UCSD-AML1 (cell line): ENCODE data around the gene ARID1B.

Experiments used
- DNase-seq: peaks from one replicate; lab custom pipeline; 2025; ENCODE audit not compliant: unreplicated experiment; lab: John Stamatoyannopoulos, UW

ARID1B gene

DNA sequence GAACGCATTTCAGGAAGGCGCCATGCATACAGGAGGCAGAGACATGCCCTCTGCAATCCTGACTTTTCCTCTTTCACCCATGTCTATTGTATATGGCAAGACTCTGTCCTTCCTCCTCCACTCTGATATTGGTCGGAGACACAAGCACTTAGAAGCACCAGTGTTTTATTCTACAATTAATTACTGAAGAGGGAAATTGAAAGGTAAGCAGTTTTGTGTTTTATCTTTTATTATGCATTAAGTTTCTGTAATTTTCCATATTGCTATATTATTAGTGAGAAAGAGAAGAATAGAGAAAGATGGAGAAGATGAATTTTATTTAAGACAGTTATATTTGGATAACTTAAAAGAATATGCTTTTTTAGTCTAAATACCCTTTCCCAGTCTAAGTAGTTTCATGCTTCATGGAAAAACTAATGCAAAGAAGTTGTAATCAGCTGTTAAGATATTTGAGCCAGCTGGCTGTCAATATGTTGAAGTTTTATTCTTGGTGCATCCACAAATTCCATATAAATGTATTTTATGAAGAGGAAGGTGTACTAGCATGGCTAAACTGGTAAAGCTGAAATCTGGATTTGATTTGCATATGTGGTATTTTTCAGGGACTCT, 13.6 kb downstream of the ARID1B start:
- no peak for DNase-seq

- DNase-seq: no peak
Observed at GRCh38 chr6:156791320-156791850, 14.2 kb downstream of the ARID1B start.

GRCh38 chr6:156793200-156793599, 16.0 kb downstream of the ARID1B start:
- DNase-seq: no peak

DNA sequence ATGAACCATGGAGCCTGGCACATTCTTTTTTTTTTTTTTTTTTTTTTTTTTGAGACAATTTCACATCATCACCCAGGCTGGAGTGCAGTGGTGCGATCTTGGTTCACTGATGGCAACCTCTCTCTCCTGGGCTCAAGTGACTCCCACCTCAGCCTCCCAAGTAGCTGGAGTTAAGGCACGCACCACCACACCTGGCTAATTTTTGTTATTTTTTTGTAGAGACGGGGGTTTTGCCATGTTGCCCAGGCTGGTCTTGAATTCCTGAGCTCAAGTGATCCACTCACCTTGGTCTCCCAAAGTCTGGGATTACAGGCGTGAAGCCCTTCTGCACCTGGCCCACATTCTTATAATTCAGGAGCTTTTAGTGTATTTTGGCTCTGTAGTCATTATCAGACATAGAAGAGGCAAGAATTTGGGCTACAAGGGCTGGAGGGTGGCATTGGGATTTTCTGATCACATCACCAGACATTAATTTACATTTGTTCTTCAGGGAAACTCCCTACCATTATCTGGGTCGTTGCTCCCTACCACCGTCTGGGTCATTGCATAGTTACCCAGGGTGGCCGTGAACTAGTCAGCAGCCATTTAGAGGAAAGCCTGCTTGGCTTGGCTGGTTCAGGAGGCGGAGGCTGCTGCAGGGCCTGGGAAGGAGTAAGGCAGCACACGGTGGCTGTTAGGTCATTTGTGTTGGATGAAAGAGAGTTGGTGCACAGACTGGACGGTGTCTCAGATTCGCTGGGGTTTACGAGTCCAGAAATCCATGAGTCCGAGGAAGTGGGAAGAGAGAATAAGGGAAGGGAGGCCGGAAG, 17.6 kb downstream of the ARID1B start:
- no peak for DNase-seq

DNA sequence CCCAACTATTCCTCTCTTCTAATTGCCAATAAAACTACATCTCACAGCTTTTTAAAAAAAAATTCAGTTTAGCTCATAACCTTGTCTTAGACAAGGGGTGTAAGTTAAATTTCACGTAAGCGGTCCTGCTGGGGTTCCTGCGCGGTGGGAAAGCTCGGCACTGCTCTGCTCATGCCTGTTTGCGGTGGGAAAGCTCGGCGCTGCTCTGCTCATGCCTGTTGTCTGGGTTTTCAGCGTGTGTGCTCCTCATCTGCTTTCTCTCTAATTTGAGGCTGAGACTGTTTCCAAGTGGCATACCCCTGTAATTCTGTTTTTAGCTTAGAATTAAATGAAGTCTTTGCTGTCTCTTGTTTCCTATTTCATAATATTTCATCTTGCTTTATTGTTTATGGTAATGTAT, 18.6 kb downstream of the ARID1B start:
- no peak for DNase-seq

GRCh38 chr6:156796627-156797026, 19.4 kb downstream of the ARID1B start:
- DNase-seq: no peak

GRCh38 chr6:156797901-156798735, 20.9 kb downstream of the ARID1B start:
- DNase-seq: no peak

DNA sequence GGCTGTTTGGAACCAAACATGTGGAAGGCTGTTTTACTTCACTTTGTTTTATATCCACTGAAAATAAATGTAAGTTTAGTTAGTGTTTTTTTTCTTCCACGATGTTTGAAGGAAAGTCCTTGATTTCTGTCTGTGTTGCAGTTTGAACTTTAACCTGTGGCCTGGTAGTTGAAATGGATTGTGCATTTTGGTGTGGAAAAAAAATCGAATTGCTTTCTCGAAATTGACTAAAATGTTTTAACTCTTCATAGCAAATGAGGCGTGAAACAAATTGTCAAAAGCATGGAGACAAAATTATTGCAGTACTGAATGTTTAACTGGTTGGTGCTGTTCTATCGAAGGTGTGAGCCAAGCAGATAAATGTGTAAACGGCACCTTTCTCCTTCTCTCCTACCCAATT, 24.5 kb downstream of the ARID1B start:
- no peak for DNase-seq

DNA sequence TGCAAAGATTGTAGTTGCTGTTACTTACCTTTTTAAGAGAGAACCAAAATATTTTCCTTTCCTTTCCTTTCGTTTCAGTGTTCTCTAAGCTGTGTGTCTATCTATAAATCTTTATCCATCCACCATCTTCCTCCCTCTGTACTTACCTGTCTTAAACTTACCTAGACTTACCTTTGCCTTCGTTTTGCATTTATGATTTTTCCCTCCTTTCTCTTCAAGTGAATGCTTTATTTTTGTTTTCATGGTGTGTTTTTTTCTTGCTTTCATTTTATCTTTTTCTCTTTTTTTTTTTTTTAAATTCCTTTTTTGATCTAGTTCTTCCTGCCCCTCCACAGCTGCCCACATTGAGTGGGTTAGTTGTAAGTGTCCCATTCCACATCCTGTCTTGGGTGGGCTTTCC, 26.2 kb downstream of the ARID1B start:
- DNase-seq: no peak

- no peak for DNase-seq
Observed at GRCh38 chr6:156804402-156804801, 27.2 kb downstream of the ARID1B start.

- no peak for DNase-seq
Observed at GRCh38 chr6:156806155-156806554, 29.0 kb downstream of the ARID1B start.

- no peak for DNase-seq
Observed at GRCh38 chr6:156807028-156807427, 29.9 kb downstream of the ARID1B start.

GRCh38 chr6:156807795-156808194, 30.6 kb downstream of the ARID1B start:
- no peak for DNase-seq

DNA sequence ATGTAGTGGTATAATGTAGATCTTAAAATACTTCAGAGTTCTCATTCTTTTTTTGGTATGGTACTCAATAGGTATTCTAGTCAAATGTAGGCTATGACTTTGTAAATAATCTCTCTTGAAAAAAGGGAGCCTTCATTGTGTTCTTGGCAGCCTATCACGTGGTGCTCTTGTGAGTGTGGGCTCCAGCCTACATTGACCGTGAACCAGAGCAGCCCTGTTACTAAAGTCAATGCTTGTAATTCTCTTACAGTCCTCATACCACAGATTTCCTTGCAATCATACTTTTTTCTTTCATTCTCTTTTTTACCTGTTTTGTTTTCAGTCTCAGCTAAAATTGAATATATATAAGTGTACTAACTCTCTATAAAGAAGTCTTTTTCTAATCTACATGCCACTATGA, 31.1 kb downstream of the ARID1B start:
- DNase-seq: no peak

DNA sequence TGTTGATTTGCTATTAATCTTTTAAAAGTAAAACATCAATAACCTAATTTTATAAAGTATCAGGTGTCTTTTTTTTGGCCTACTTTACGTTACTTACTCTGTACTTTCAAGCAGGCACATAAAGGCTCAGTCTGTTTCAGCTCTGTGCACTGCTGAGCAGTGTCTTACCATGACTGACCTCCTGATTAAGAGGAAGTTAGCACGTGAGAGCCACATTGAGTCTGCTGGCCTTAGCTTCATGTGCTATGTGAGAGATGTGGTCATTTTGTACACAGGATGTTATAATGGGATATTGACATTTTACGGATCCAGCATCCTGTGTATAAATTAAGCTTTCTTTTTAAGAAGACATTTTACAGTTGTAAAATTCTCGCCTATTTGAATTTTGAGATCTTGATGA, 31.9 kb downstream of the ARID1B start:
- DNase-seq: no peak

- DNase-seq: no peak
Observed at GRCh38 chr6:156809446-156810178, 32.4 kb downstream of the ARID1B start.

DNA sequence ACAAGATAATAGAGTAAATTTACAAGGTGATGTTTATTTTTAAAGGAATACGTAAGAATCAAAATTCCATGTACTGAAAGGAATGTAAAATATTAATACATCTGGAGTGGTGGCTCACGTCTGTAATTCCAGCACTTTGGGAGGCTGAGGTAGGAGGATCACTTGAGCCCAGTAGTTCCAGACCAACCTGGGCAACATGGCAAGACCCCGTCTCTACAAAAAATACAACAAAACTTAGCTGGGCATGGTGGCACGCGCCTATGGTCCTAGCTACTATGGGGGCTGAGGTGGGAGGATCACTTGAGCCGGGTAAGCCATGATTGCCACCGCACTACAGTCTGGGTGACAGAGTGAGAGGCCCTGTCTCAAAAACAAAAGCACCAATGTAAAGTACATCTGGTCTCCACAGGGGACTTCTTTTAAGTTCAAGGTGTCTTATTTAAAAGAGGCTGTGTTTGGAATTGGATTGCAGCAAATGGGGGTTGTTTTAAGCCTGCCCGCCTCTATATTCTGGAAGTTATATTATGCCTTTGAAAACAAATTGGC, 36.9 kb downstream of the ARID1B start:
- no peak for DNase-seq

GRCh38 chr6:156816505-156816904, 39.3 kb downstream of the ARID1B start:
- DNase-seq: no peak

GRCh38 chr6:156820089-156820798, 43.1 kb downstream of the ARID1B start:
- no peak for DNase-seq

- DNase-seq: no peak
Observed at GRCh38 chr6:156821707-156822106, 44.5 kb downstream of the ARID1B start.
